H1 (cell line): ENCODE data around the gene HTRA1. TPM values are rescaled to one million over a fixed set of nuclear protein-coding genes. Genes with fewer than 3 reads are reported as not detected.

Experiments used
- CTCF ChIA-PET: fragments of 300-600 bp; sonication (Branson Sonifier 250); formaldehyde crosslinking; loops from one replicate; lab custom pipeline; 2021; ENCODE audit not compliant: partially characterized antibody; lab: Charles Lee
- POLR2A ChIA-PET: fragments of 300-600 bp; sonication (Branson Sonifier 250); formaldehyde crosslinking; loops from one replicate; lab custom pipeline; 2021; ENCODE audit warnings: inconsistent platforms; ENCODE audit not compliant: partially characterized antibody; lab: Charles Lee
- DNase-seq, 2 experiments: peaks; one replicate each; pipeline versions ENCODE4 v3.0.0 to v3.0.0-alpha.2; 2010 to 2022; ENCODE audit warnings: low spot score in 2 of 2, low read depth in 1 of 2, mixed read lengths in 1 of 2
- FAIRE-seq: peaks from 2 replicates; lab custom pipeline; 2011; peaks lifted over from hg19 to GRCh38; lab: Jason Lieb, UNC
- H2AFZ ChIP-seq: 2 replicates; pipeline ENCODE4 v1.8.1; 2012; ENCODE audit warnings: low read length, inconsistent platforms
- H2AK5ac ChIP-seq: 2 replicates; pipeline ENCODE4 v1.6.1; 2013; ENCODE audit warnings: low read depth, low read length
- H2BK120ac ChIP-seq: replicated peaks from 2 replicates; pipeline ENCODE3; 2013; ENCODE audit warnings: low read depth, low read length, inconsistent platforms
- H2BK12ac ChIP-seq: 2 replicates; pipeline ENCODE4 v1.6.1; 2013; ENCODE audit warnings: low read depth, low read length
- H2BK15ac ChIP-seq: 2 replicates; pipeline ENCODE4 v1.6.1; 2013; ENCODE audit warnings: low read length
- H2BK20ac ChIP-seq: 2 replicates; pipeline ENCODE4 v1.6.1; 2013; ENCODE audit warnings: low read length
- H2BK5ac ChIP-seq: 2 replicates; pipeline ENCODE4 v1.6.1; 2013; ENCODE audit warnings: low read depth, low read length
- H3K14ac ChIP-seq: 2 replicates; pipeline ENCODE4 v1.6.1; 2013; ENCODE audit warnings: inconsistent platforms; ENCODE audit not compliant: insufficient read length
- H3K18ac ChIP-seq: 2 replicates; pipeline ENCODE4 v1.6.1; 2013; ENCODE audit warnings: low read length; ENCODE audit errors: extremely low read depth
- H3K23ac ChIP-seq: 2 replicates; pipeline ENCODE4 v1.6.1; 2013; ENCODE audit warnings: inconsistent platforms; ENCODE audit not compliant: insufficient read length
- H3K23me2 ChIP-seq: 2 replicates; pipeline ENCODE4 v1.6.1; 2013; ENCODE audit warnings: low read depth, low read length
- H3K27ac ChIP-seq: 2 replicates; pipeline ENCODE4 v1.6.1; 2011; ENCODE audit warnings: low read depth, low read length, inconsistent platforms
- H3K27me3 ChIP-seq, 4 experiments: replicated peaks in 1 of 4; 1 replicate in 1 of 4; 2 replicates in 3 of 4; pipeline versions ENCODE4 v1.6.1 to v1.8.1; 2011 to 2013; ENCODE audit warnings: low read length in 3 of 4, mild to moderate bottlenecking in 3 of 4, inconsistent platforms in 2 of 4, mixed read lengths in 2 of 4, moderate library complexity in 1 of 4; ENCODE audit not compliant: control insufficient read depth in 3 of 4, insufficient read depth in 3 of 4; ENCODE audit errors: extremely low read depth in 1 of 4
- H3K36me3 ChIP-seq, 4 experiments: 2 replicates each; pipeline versions ENCODE4 v1.6.1 to v1.8.1; 2011 to 2013; ENCODE audit warnings: mild to moderate bottlenecking in 4 of 4, low read length in 3 of 4, moderate library complexity in 2 of 4, control low read depth in 1 of 4, inconsistent platforms in 1 of 4; ENCODE audit not compliant: insufficient read depth in 4 of 4, control insufficient read depth in 2 of 4
- H3K4ac ChIP-seq: replicated peaks from 2 replicates; pipeline ENCODE3; 2013; ENCODE audit warnings: low read length, low read depth, mixed read lengths, inconsistent platforms; ENCODE audit not compliant: insufficient read length
- H3K4me1 ChIP-seq, 4 experiments: replicated peaks in 1 of 4; 1 replicate in 1 of 4; 2 replicates in 3 of 4; pipeline versions ENCODE4 v1.6.1 to v1.8.1; 2011 to 2013; ENCODE audit warnings: low read length in 3 of 4, inconsistent platforms in 2 of 4, mixed read lengths in 1 of 4; ENCODE audit not compliant: insufficient read depth in 4 of 4, control insufficient read depth in 3 of 4
- H3K4me2 ChIP-seq, 2 experiments: 2 replicates each; pipeline versions ENCODE4 v1.6.1 to v1.8.1; 2011 to 2013; ENCODE audit warnings: low read depth in 2 of 2, low read length in 2 of 2, control low read depth in 1 of 2, inconsistent platforms in 1 of 2, mild to moderate bottlenecking in 1 of 2; ENCODE audit not compliant: insufficient read depth in 1 of 2
- H3K4me3 ChIP-seq, 4 experiments: fragments of 200-600, 300-600 bp in 1 of 4; sonication (generic), shearing (Covaris generic), sonication (Bioruptor Twin) in 1 of 4; 2 replicates each; pipeline versions ENCODE4 v1.5.1 to v1.8.1; 2011 to 2016; ENCODE audit warnings: low read length in 4 of 4, low read depth in 3 of 4, control low read depth in 2 of 4, inconsistent platforms in 2 of 4, mild to moderate bottlenecking in 2 of 4, mixed read lengths in 1 of 4, moderate library complexity in 1 of 4; ENCODE audit not compliant: insufficient read depth in 2 of 4; ENCODE audit errors: extremely low read depth in 1 of 4
- H3K56ac ChIP-seq: replicated peaks from 2 replicates; pipeline ENCODE3; 2013; ENCODE audit warnings: low read depth, mild to moderate bottlenecking, mixed read lengths, low read length, inconsistent platforms; ENCODE audit not compliant: insufficient read length
- H3K79me1 ChIP-seq: 2 replicates; pipeline ENCODE4 v1.6.1; 2013; ENCODE audit warnings: low read depth, low read length, control low read depth
- H3K79me2 ChIP-seq, 2 experiments: 2 replicates each; pipeline versions ENCODE4 v1.6.1 to v1.8.1; 2012 to 2013; ENCODE audit warnings: low read length in 2 of 2, mild to moderate bottlenecking in 2 of 2, inconsistent platforms in 1 of 2; ENCODE audit not compliant: insufficient read depth in 2 of 2, control insufficient read depth in 1 of 2
- H3K9ac ChIP-seq, 4 experiments: replicated peaks in 1 of 4; 1 replicate in 1 of 4; 2 replicates in 3 of 4; pipeline versions ENCODE4 v1.6.1 to v1.8.1; 2011 to 2013; ENCODE audit warnings: low read depth in 3 of 4, low read length in 3 of 4, control low read depth in 2 of 4, mild to moderate bottlenecking in 2 of 4, moderate library complexity in 2 of 4, inconsistent platforms in 1 of 4; ENCODE audit errors: extremely low read depth in 1 of 4
- H3K9me3 ChIP-seq, 2 experiments: 2 replicates each; pipeline versions ENCODE4 v1.6.1 to v1.8.1; 2012 to 2013; ENCODE audit warnings: mild to moderate bottlenecking in 2 of 2, moderate library complexity in 2 of 2, control low read depth in 1 of 2, inconsistent platforms in 1 of 2, low read depth in 1 of 2, low read length in 1 of 2, mixed read lengths in 1 of 2; ENCODE audit not compliant: insufficient read depth in 2 of 2
- H4K20me1 ChIP-seq, 2 experiments: replicated peaks in 1 of 2; 2 replicates each; pipeline versions ENCODE3 to v1.8.1; 2011 to 2013; ENCODE audit warnings: inconsistent platforms in 2 of 2, low read length in 2 of 2, mild to moderate bottlenecking in 1 of 2; ENCODE audit not compliant: insufficient read depth in 2 of 2, control insufficient read depth in 1 of 2
- H4K5ac ChIP-seq: 2 replicates; pipeline ENCODE4 v1.6.1; 2013; ENCODE audit warnings: low read length, low read depth, mixed read lengths, inconsistent platforms; ENCODE audit not compliant: insufficient read length
- H4K8ac ChIP-seq: 2 replicates; pipeline ENCODE4 v1.8.0; 2013; ENCODE audit warnings: mild to moderate bottlenecking, moderate library complexity, low read length, inconsistent platforms; ENCODE audit not compliant: insufficient read depth; ENCODE audit errors: extremely low read depth
- H4K91ac ChIP-seq: replicated peaks from 2 replicates; pipeline ENCODE3; 2013; ENCODE audit warnings: low read length, mixed read lengths, inconsistent platforms; ENCODE audit not compliant: insufficient read length
- CEBPB ChIP-seq: IDR thresholded peaks from 2 replicates; pipeline ENCODE4 v1.6.1; 2012; ENCODE audit warnings: low read depth, low read length
- SUZ12 ChIP-seq: fragments of 200-600 bp; sonication (generic); IDR thresholded peaks from 2 replicates; pipeline ENCODE4 v1.6.1; 2012; ENCODE audit warnings: mild to moderate bottlenecking, inconsistent platforms, low read length, moderate library complexity, mixed read lengths
- WGBS, 2 experiments: shearing (Covaris generic) in 1 of 2; methylation state at CpG; one replicate each; pipeline versions ENCODE4 v1.1.6 to v1.1.7; 2013 to 2015; ENCODE audit warnings: low lambda C conversion rate in 2 of 2, mixed read lengths in 2 of 2, inconsistent platforms in 1 of 2, low coverage in 1 of 2, missing lambda C conversion rate in 1 of 2; ENCODE audit not compliant: insufficient replicate concordance in 2 of 2, insufficient coverage in 1 of 2, insufficient read length in 1 of 2; ENCODE audit errors: extremely low coverage in 1 of 2, missing lambda C conversion rate in 1 of 2; 5-methylcytosine and 5-hydroxymethylcytosine counted together
- polyA plus RNA-seq, 7 experiments: library from polyadenylated mRNA; depleted of rRNA in 3 of 7; stranded (reverse) in 5 of 7; unstranded in 2 of 7; fragments of >200 nt in 5 of 7; fragments of 200-250 nt in 2 of 7; gene quantifications; 1 replicate in 5 of 7; 2 replicates in 1 of 7; 4 replicates in 1 of 7; pipeline versions ENCODE4 v1.2.1 to v1.2.3, GENCODE V29; 2011 to 2013; ENCODE audit warnings: missing spikeins in 2 of 7, mixed read lengths in 2 of 7
- total RNA-seq: library from RNA; stranded (reverse); fragmentation: NEBNext Ultra II Directional; extraction: Animal tissue kit (Norgen Biotek cat#: 25700); gene quantifications from 2 replicates; pipeline ENCODE4 v1.2.1, GENCODE V29; 2021

Gene HTRA1
- total and polyA plus RNA-seq, 2 of the 8 experiments (the other 6 are each of a cell fraction or from before 2014, with no cell fraction given), result 15.8 to 20.1 TPM

DNA sequence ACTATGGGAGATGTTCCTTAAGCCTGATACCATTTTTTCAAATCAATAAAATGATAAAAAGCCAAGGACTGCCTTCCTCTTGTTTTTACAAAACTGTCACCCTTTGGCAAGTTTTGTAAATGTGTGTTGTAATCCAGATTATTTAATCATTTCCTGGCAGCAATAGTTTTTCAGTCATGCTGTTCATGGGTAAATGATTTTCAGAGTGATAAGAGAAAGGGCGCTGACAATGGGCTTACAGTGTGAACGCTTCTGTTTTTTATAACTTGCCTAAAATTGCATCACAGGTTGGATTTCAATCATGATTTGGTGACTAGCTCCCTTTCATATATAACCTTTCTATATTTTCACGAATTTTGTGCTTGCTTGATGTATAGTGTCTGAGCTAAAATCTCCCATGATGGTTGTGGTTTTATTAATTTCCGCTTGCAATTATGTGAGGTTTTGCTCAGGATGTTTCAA lies 80.2 kb downstream of the HTRA1 start:
- no peak overlapping the region for H3K9ac ChIP-seq
- WGBS, 2 experiments, result 90% methylated on average over 4 of the region's 4 CpGs; no CpG with 5 or more reads in 1 of the 2 experiments
- DNase-seq (no peak), FAIRE-seq (no peak)
- no peak overlapping the region for H3K27ac ChIP-seq
- no peak overlapping the region for H2AFZ ChIP-seq
- no peaks in the 10 kb centered on the region for H3K79me1 ChIP-seq
- H3K4ac ChIP-seq, result no peak overlapping the region
- CTCF ChIA-PET, result no interaction called here
- H4K91ac ChIP-seq, result no peak overlapping the region
- H2BK12ac ChIP-seq, result no peak overlapping the region
- no peaks in the 10 kb centered on the region for H3K4me1 ChIP-seq
- no peak overlapping the region for H3K18ac ChIP-seq
- no peak overlapping the region for H3K23ac ChIP-seq
- POLR2A ChIA-PET, result no interaction called here
- no peaks in the 10 kb centered on the region for H3K36me3 ChIP-seq
- no peak overlapping the region for H3K4me2 ChIP-seq
- H2BK20ac ChIP-seq, result no peak overlapping the region
- H4K20me1 ChIP-seq, result no peaks in the 10 kb centered on the region
- H3K27me3 ChIP-seq, result no peaks in the 10 kb centered on the region
- no peak overlapping the region for H3K4me3 ChIP-seq
- H4K8ac ChIP-seq, result no peak overlapping the region
- H2BK15ac ChIP-seq, result no peak overlapping the region
- TF ChIP-seq CEBPB (no peak), SUZ12 (no peak)
- no peak overlapping the region for H4K5ac ChIP-seq
- no peak overlapping the region for H3K56ac ChIP-seq
- H2AK5ac ChIP-seq, result no peak overlapping the region
- no peak overlapping the region for H2BK5ac ChIP-seq
- H2BK120ac ChIP-seq, result no peak overlapping the region
- no peaks in the 10 kb centered on the region for H3K23me2 ChIP-seq
- no peaks in the 10 kb centered on the region for H3K9me3 ChIP-seq
- no peaks in the 10 kb centered on the region for H3K79me2 ChIP-seq
- no peak overlapping the region for H3K14ac ChIP-seq
